ENCODE data around the gene SHB. TPM values are rescaled to one million over a fixed set of nuclear protein-coding genes. Genes with fewer than 3 reads are reported as not detected.

SHB gene
- total and polyA plus RNA-seq, 2 of the 8 experiments (the other 6 are each of a cell fraction or from before 2014, with no cell fraction given), result 4.1 to 12.6 TPM

DNA sequence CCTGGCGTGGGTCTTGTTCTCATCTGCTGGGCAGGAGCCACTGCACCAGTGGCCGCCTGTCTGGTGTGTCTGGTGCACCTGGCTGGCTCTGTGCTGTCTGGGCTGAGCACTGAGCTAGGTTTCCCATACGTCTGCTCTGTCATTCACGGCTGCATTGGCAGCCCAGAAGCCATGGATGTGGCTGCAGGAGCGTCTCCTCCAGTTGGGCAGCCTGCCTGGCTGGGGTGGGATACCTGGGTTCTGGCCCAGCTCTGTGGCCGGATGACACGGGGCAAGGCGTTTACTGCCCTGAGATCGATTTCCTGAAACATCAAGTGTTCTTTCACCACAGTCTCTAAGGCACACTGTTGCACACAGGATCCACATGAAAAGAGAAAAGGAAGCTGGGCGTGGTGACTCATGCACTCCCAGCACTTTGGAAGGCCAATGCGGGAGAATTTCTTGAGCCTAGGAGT is 139.6 kb downstream of the SHB start (continued):
- TF ChIP-seq SP2 (IDR thresholded peaks at IDR 0.05; ENCODE audit: low read length) (no peak), CBX8 (IDR thresholded peaks at IDR 0.05; ENCODE audit: borderline replicate concordance, low read depth, low read length) (no peak), CEBPB (IDR thresholded peaks at IDR 0.05; ENCODE audit: low read depth, low read length) (no peak), NRF1 (IDR thresholded peaks at IDR 0.05; ENCODE audit: low read depth, low read length) (no peak)
